ENCODE data around the gene VAC14. TPM values are rescaled to one million over a fixed set of nuclear protein-coding genes. Genes with fewer than 3 reads are reported as not detected.

The VAC14 gene
- polyA plus RNA-seq, 1 donor = 40.3 TPM

DNA sequence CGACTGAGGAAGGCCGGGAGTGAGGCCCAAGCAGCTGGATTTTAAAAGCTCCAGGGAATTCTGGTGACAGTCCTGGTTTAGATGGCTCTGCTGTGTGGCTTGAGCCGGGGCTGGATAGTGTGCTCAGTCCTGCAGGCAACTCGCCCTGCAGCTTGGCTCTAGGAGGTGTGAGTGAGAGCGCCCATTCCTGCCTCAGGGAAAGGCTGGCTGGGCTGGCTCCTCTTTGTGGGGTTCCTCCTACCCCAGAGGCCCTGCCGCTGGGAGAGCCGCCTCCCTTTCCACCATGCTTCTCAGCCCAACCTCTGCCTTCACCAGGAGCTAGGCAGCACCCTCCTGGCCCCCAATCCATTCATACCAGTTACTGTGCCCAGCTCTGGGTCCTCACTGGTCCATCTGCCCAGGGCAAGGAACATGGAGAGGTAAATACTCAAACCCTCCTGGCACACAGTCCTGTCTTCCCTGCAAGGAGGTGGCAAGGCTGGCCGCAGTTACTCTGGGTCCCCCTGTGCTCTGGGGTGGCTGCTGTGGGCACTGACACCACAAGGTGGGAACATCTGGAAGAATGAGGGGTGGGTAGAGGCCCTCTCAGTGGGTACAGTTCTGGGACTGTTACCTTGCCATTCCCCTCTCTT is 47.1 kb downstream of the VAC14 start:
- DNase-seq = no peak

GRCh38 chr16:70753228-70753627 is 47.7 kb downstream of the VAC14 start:
- Histone ChIP-seq H3K4me1 (ENCODE audit: control insufficient read depth, insufficient read depth, low read length) (peaks cover 13% of the 10 kb centered on the region), H3K4me3 (ENCODE audit: low read length) (no peak overlapping the region), H3K27me3 (ENCODE audit: control insufficient read depth, insufficient read depth, low read length) (no peaks in the 10 kb centered on the region), H3K9me3 (ENCODE audit: control insufficient read depth, low read depth, low read length) (no peaks in the 10 kb centered on the region), H3K36me3 (ENCODE audit: control insufficient read depth, insufficient read depth, low read length) (peaks cover 55% of the 10 kb centered on the region), H3K27ac (ENCODE audit: low read length) (no peak overlapping the region)
- no CpG with 5 or more reads among the region's 6 CpGs for WGBS (ENCODE audit: insufficient coverage, low lambda C conversion rate)
- no peak for DNase-seq

More for the DNA sequence above, 47.1 kb downstream of the VAC14 start:
- H3K27ac ChIP-seq (ENCODE audit: low read length) = no peak overlapping the region
- WGBS (ENCODE audit: insufficient coverage, low lambda C conversion rate) = no CpG with 5 or more reads among the region's 8 CpGs
- H3K4me3 ChIP-seq (ENCODE audit: low read length) = no peak overlapping the region
- peaks cover 13% of the 10 kb centered on the region for H3K4me1 ChIP-seq (ENCODE audit: control insufficient read depth, insufficient read depth, low read length)
- no peaks in the 10 kb centered on the region for H3K9me3 ChIP-seq (ENCODE audit: control insufficient read depth, low read depth, low read length)
- H3K27me3 ChIP-seq (ENCODE audit: control insufficient read depth, insufficient read depth, low read length) = no peaks in the 10 kb centered on the region
- peaks cover 60% of the 10 kb centered on the region for H3K36me3 ChIP-seq (ENCODE audit: control insufficient read depth, insufficient read depth, low read length)

DNA sequence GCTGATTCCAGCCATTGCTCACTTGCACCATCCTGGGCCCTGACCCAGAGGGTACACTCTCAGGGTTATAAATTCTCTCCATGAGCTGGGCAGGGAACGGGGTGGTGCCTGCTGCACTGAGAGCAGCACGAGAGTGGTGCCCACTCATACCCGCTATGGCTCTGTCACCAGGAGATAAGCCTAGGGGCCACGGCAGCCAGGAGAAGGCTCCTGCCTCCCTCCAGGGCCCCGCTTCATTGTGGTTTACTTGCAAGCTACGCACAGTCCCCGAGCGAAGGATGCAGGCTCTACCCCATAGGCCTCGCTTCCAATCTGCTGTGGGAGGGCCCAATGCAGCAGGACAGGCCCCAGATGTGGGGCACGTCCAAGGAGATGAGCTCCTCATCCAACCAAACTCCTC is 48.5 kb downstream of the VAC14 start:
- no peak overlapping the region for H3K27ac ChIP-seq (ENCODE audit: low read length)
- peaks cover 20% of the 10 kb centered on the region for H3K4me1 ChIP-seq (ENCODE audit: control insufficient read depth, insufficient read depth, low read length)

DNA sequence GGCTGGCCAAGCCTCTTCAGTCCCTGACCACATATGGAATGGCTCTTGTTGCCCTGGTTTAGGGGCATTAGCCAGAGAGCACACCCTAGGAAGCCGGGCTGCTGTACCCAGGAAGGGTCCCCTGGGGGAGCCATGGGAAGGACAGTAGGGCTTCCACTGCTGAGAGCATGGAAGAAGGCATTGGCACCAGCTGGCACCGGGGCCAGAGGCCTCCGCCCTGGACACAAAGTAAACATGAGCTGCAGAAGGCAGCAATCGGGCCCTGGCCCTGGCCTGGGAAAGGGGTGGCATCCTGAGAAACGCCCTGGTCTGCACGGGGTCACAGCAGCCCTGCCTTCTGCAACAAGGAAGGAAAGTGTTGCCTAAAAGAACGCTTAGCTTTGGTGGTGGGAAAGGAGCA is 49.4 kb downstream of the VAC14 start:
- H3K4me3 ChIP-seq (ENCODE audit: low read length) = no peak overlapping the region
- H3K27ac ChIP-seq (ENCODE audit: low read length) = no peak overlapping the region
- DNase-seq = no peak
- peaks cover 42% of the 10 kb centered on the region for H3K36me3 ChIP-seq (ENCODE audit: control insufficient read depth, insufficient read depth, low read length)
- H3K4me1 ChIP-seq (ENCODE audit: control insufficient read depth, insufficient read depth, low read length) = peaks cover 29% of the 10 kb centered on the region
- H3K27me3 ChIP-seq (ENCODE audit: control insufficient read depth, insufficient read depth, low read length) = no peaks in the 10 kb centered on the region
- no CpG with 5 or more reads among the region's 7 CpGs for WGBS (ENCODE audit: insufficient coverage, low lambda C conversion rate)
- H3K9me3 ChIP-seq (ENCODE audit: control insufficient read depth, low read depth, low read length) = no peaks in the 10 kb centered on the region

More for the DNA sequence above, 48.5 kb downstream of the VAC14 start:
- Histone ChIP-seq H3K4me3 (ENCODE audit: low read length) (no peak overlapping the region), H3K27me3 (ENCODE audit: control insufficient read depth, insufficient read depth, low read length) (no peaks in the 10 kb centered on the region), H3K9me3 (ENCODE audit: control insufficient read depth, low read depth, low read length) (no peaks in the 10 kb centered on the region), H3K36me3 (ENCODE audit: control insufficient read depth, insufficient read depth, low read length) (peaks cover 50% of the 10 kb centered on the region)
- DNase-seq = no peak
- WGBS (ENCODE audit: insufficient coverage, low lambda C conversion rate) = no CpG with 5 or more reads among the region's 10 CpGs

DNA sequence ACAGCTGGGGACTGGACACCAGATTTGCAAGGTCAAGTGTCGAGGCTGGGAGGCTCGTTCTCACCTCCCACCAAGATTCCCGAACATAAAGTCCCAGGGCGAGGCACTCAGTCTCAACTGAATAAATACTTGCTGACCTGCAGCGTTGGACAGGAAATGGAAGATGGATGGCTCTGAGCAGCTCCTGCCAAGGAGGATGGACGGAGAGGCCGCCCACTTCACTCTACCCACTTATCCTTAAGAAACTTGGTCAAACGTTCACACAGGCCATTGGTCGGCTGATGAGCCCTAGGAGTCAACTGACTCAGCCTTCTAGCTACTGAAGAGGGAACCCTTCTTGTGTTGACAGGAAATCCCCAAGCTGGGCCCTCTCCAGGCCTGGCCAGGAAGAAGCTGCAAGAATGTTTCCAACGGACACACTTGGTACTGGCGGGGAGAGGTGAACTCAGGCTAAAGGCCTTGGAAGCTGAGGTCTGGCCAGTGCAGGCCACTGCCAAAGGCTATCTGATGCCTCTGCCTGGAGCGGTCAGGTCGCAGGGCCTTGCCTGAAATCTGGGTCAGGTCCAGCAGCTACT is 50.0 kb downstream of the VAC14 start:
- H3K4me3 ChIP-seq (ENCODE audit: low read length) = no peak overlapping the region
- no CpG with 5 or more reads among the region's 13 CpGs for WGBS (ENCODE audit: insufficient coverage, low lambda C conversion rate)
- H3K27me3 ChIP-seq (ENCODE audit: control insufficient read depth, insufficient read depth, low read length) = no peaks in the 10 kb centered on the region
- peak overlapping the region; percentile 53 for H3K27ac ChIP-seq (ENCODE audit: low read length)
- peaks cover 35% of the 10 kb centered on the region for H3K4me1 ChIP-seq (ENCODE audit: control insufficient read depth, insufficient read depth, low read length)
- DNase-seq = peak; percentile 50 to 63
- no peaks in the 10 kb centered on the region for H3K9me3 ChIP-seq (ENCODE audit: control insufficient read depth, low read depth, low read length)
- peaks cover 35% of the 10 kb centered on the region for H3K36me3 ChIP-seq (ENCODE audit: control insufficient read depth, insufficient read depth, low read length)

DNA sequence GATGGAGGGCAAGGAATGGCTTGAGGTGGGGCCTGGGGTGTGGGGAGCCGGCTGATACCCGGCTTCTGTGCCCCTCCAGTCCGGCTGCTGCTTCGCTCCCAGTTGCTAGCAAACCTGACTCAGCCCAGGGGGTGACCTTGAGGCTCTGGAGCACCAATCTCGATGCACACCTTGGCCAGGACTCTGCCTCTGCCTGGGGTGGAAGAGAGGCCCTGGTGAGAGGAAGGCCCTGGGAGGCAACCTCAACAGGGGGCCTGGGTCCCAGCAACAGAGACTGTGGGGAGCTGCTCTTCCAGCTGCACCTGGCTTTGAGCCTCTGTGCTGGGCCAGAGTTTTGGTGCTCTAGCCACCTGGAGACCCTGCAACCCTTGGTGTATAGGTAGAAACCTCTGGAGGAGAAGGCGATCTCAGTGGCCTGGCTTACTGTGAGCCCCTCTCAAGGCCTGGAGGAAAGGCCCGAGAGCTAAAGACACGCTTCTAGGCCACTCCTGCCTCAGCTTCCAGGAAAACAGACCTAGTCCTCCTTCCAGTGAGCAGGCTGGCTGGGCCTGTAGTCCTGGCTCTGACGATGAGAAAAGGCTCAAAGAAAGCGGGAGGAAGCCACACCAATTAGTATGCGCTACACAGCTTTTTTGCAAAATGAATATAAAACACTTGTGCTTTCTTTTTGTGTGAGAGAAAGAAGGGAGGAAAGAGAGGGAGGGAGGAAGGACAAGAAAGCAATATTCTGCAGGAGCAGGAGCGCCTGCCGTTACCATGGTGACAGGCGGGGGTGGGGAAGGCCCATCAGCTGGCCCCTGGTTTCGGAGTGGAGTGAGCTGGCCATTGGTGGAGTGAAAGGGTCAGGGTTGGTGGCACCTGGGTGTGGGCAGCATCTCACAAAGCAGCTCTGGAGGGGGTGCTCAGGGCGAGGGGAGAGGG is 51.0 kb downstream of the VAC14 start:
- Histone ChIP-seq H3K36me3 (ENCODE audit: control insufficient read depth, insufficient read depth, low read length) (peaks cover 27% of the 10 kb centered on the region), H3K4me1 (ENCODE audit: control insufficient read depth, insufficient read depth, low read length) (peaks cover 39% of the 10 kb centered on the region), H3K4me3 (ENCODE audit: low read length) (no peak overlapping the region), H3K27me3 (ENCODE audit: control insufficient read depth, insufficient read depth, low read length) (no peaks in the 10 kb centered on the region), H3K27ac (ENCODE audit: low read length) (peak overlapping the region; percentile 53), H3K9me3 (ENCODE audit: control insufficient read depth, low read depth, low read length) (no peaks in the 10 kb centered on the region)
- WGBS (ENCODE audit: insufficient coverage, low lambda C conversion rate) = no CpG with 5 or more reads among the region's 16 CpGs
- no peak for DNase-seq

- Histone ChIP-seq H3K36me3 (ENCODE audit: control insufficient read depth, insufficient read depth, low read length) (peaks cover 25% of the 10 kb centered on the region), H3K4me3 (ENCODE audit: low read length) (no peak overlapping the region), H3K4me1 (ENCODE audit: control insufficient read depth, insufficient read depth, low read length) (peaks cover 39% of the 10 kb centered on the region), H3K27ac (ENCODE audit: low read length) (no peak overlapping the region), H3K27me3 (ENCODE audit: control insufficient read depth, insufficient read depth, low read length) (no peaks in the 10 kb centered on the region), H3K9me3 (ENCODE audit: control insufficient read depth, low read depth, low read length) (no peaks in the 10 kb centered on the region)
- 100% methylated on average over 1 of the region's 9 CpGs for WGBS (ENCODE audit: insufficient coverage, low lambda C conversion rate)
- DNase-seq = no peak
These were observed 51.8 kb downstream of the VAC14 start for GRCh38 chr16:70749006-70749678.

- H3K4me3 ChIP-seq (ENCODE audit: low read length) = no peak overlapping the region
- H3K36me3 ChIP-seq (ENCODE audit: control insufficient read depth, insufficient read depth, low read length) = peaks cover 28% of the 10 kb centered on the region
- no peaks in the 10 kb centered on the region for H3K9me3 ChIP-seq (ENCODE audit: control insufficient read depth, low read depth, low read length)
- H3K27ac ChIP-seq (ENCODE audit: low read length) = no peak overlapping the region
- H3K4me1 ChIP-seq (ENCODE audit: control insufficient read depth, insufficient read depth, low read length) = peaks cover 39% of the 10 kb centered on the region
- WGBS (ENCODE audit: insufficient coverage, low lambda C conversion rate) = no CpG with 5 or more reads among the region's 15 CpGs
- no peaks in the 10 kb centered on the region for H3K27me3 ChIP-seq (ENCODE audit: control insufficient read depth, insufficient read depth, low read length)
- peak in 1 of 2 donors; percentile 14 for DNase-seq
These were observed 53.0 kb downstream of the VAC14 start for GRCh38 chr16:70747703-70748631.

DNA sequence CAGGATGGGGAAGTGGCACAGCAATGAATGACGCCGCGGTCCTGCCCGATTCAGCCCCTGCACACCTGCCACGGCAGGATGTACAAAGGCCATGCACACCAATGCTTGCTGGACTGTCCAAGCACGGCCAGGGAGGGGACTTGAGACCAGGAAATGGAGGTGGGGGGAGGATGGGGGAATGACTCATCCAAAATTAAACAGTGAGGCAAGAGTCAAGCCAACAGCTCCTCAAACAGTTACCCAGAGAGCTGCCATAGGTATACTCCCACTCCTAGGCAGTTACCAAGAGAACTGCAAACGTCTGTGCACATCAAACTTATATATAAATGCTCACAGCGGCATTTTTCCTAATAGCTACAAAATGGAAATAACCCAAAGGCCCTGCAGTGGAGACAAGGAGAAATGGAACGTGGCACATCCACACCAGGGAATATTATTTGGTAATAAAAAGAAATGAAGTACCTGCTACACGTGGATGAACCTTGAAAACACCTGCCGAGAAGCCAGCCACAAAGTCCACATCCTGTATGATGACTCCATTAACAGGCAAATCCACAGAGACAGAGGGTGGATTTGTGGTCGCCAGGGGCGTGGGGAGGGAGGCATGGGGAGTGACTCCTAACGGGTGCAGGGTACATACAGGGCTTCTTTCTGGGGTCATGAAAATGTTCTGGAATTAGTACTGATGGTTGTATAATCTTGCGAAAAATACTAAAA is 54.1 kb downstream of the VAC14 start:
- peak; percentile 43 to 73 for DNase-seq
- Histone ChIP-seq H3K9me3 (ENCODE audit: control insufficient read depth, low read depth, low read length) (no peaks in the 10 kb centered on the region), H3K27ac (ENCODE audit: low read length) (peak overlapping the region; percentile 63), H3K36me3 (ENCODE audit: control insufficient read depth, insufficient read depth, low read length) (peaks cover 26% of the 10 kb centered on the region), H3K4me1 (ENCODE audit: control insufficient read depth, insufficient read depth, low read length) (peaks cover 39% of the 10 kb centered on the region), H3K4me3 (ENCODE audit: low read length) (no peak overlapping the region), H3K27me3 (ENCODE audit: control insufficient read depth, insufficient read depth, low read length) (no peaks in the 10 kb centered on the region)
- 20% methylated on average over 1 of the region's 15 CpGs for WGBS (ENCODE audit: insufficient coverage, low lambda C conversion rate)
